Measurements from ENCODE around the gene RNASE8.

The RNASE8 gene

GRCh38 chr14:21078726-21079125 is 21.1 kb downstream of the RNASE8 start:
- ChIA-PET POLR2A (interaction anchor here (1.3 kb wide), 1 partner anchor 10 kb away, joined by 3 read pairs; no protein-coding TSS in a partner anchor), CTCF (interaction anchor here (2.7 kb wide), 1 partner anchor 13 kb away, joined by 10 read pairs; no protein-coding TSS in a partner anchor)
- TF ChIP-seq CTBP1 (IDR thresholded peaks at IDR 0.05; ENCODE audit: borderline replicate concordance), result no peak
- no peak for TF ChIP-seq FOXA1 (IDR thresholded peaks at IDR 0.05)
- TF ChIP-seq L3MBTL2 (conservative IDR thresholded peaks at IDR 0.05), result no peak
- TF ChIP-seq FOXM1 (IDR thresholded peaks at IDR 0.05; ENCODE audit: borderline replicate concordance), result no peak
- no peak for TF ChIP-seq ARNT (IDR thresholded peaks at IDR 0.05)
- no peak for DNase-seq (ENCODE audit: extremely low spot score)

GRCh38 chr14:21081521-21082142 is 24.0 kb downstream of the RNASE8 start:
- TF ChIP-seq ARNT (IDR thresholded peaks at IDR 0.05), result no peak
- no peak for TF ChIP-seq FOXA1 (IDR thresholded peaks at IDR 0.05)
- TF ChIP-seq BHLHE40 (IDR thresholded peaks at IDR 0.05; ENCODE audit: borderline replicate concordance), result no peak
- no peak for TF ChIP-seq CTBP1 (IDR thresholded peaks at IDR 0.05; ENCODE audit: borderline replicate concordance)
- POLR2A ChIA-PET, result interaction anchor here (1.5 kb wide), 1 partner anchor 10 kb away, joined by 10 read pairs; no protein-coding TSS in a partner anchor
- DNase-seq (ENCODE audit: extremely low spot score), result no peak
- CTCF ChIA-PET, result no interaction called here

GRCh38 chr14:21083565-21084325 is 26.1 kb downstream of the RNASE8 start:
- DNase-seq (ENCODE audit: extremely low spot score), result no peak
- ChIA-PET POLR2A (interaction anchor here (0.6 to 6.3 kb wide), 2 partner anchors 12 to 25 kb away, joined by 5 to 37 read pairs; partner anchors contain the start of gene ARHGEF40), CTCF (interaction anchor here (1.3 kb wide), 1 partner anchor 9 kb away, joined by 5 read pairs; no protein-coding TSS in a partner anchor)
- TF ChIP-seq FOXK2 (IDR thresholded peaks at IDR 0.05), result no peak
- TF ChIP-seq CTBP1 (IDR thresholded peaks at IDR 0.05; ENCODE audit: borderline replicate concordance), result no peak
- no peak for TF ChIP-seq ARNT (IDR thresholded peaks at IDR 0.05)

GRCh38 chr14:21084396-21084795 is 26.8 kb downstream of the RNASE8 start:
- ChIA-PET POLR2A (interaction anchor here (6.3 kb wide), 1 partner anchor 13 kb away, joined by 37 read pairs; the partner anchor contains the start of gene ARHGEF40), CTCF (interaction anchor here (1.3 kb wide), 1 partner anchor 8 kb away, joined by 5 read pairs; no protein-coding TSS in a partner anchor)
- no peak for DNase-seq (ENCODE audit: extremely low spot score)
- TF ChIP-seq ZNF384 (IDR thresholded peaks at IDR 0.05), result no peak
- no peak for TF ChIP-seq FOXM1 (IDR thresholded peaks at IDR 0.05; ENCODE audit: borderline replicate concordance)
- TF ChIP-seq FOXK2 (IDR thresholded peaks at IDR 0.05), result no peak
- no peak for TF ChIP-seq CTBP1 (IDR thresholded peaks at IDR 0.05; ENCODE audit: borderline replicate concordance)

GRCh38 chr14:21084998-21085853 is 27.6 kb downstream of the RNASE8 start:
- no peak for TF ChIP-seq ELF4 (IDR thresholded peaks at IDR 0.05)
- no peak for TF ChIP-seq ARNT (IDR thresholded peaks at IDR 0.05)
- TF ChIP-seq BHLHE40 (IDR thresholded peaks at IDR 0.05; ENCODE audit: borderline replicate concordance), result no peak
- no peak for TF ChIP-seq LEF1 (IDR thresholded peaks at IDR 0.05; ENCODE audit: borderline replicate concordance)
- TF ChIP-seq FOXK2 (IDR thresholded peaks at IDR 0.05), result no peak
- no peak for TF ChIP-seq FOXA1 (IDR thresholded peaks at IDR 0.05)
- TF ChIP-seq HDGF (IDR thresholded peaks at IDR 0.05; ENCODE audit: borderline replicate concordance), result no peak
- TF ChIP-seq SP1 (IDR thresholded peaks at IDR 0.05), result no peak
- no peak for TF ChIP-seq NFRKB (IDR thresholded peaks at IDR 0.05)
- TF ChIP-seq TARDBP (IDR thresholded peaks at IDR 0.05), result no peak
- no peak for TF ChIP-seq ZNF384 (IDR thresholded peaks at IDR 0.05)
- TF ChIP-seq CTBP1 (IDR thresholded peaks at IDR 0.05; ENCODE audit: borderline replicate concordance), result no peak
- no peak for TF ChIP-seq FOXM1 (IDR thresholded peaks at IDR 0.05; ENCODE audit: borderline replicate concordance)
- TF ChIP-seq SUZ12 (IDR thresholded peaks at IDR 0.05), result no peak
- TF ChIP-seq L3MBTL2 (conservative IDR thresholded peaks at IDR 0.05), result no peak
- TF ChIP-seq PKNOX1 (IDR thresholded peaks at IDR 0.05), result no peak
- no peak for DNase-seq (ENCODE audit: extremely low spot score)
- CTCF ChIA-PET, result interaction anchor here (1.1 kb wide), 1 partner anchor 20 kb away, joined by 5 read pairs; no protein-coding TSS in a partner anchor
- POLR2A ChIA-PET, result interaction anchor here (6.3 kb wide), 1 partner anchor 14 kb away, joined by 37 read pairs; the partner anchor contains the start of gene ARHGEF40

GRCh38 chr14:21086908-21087293 is 29.3 kb downstream of the RNASE8 start:
- no peak for TF ChIP-seq FOXK2 (IDR thresholded peaks at IDR 0.05)
- no peak for TF ChIP-seq SP1 (IDR thresholded peaks at IDR 0.05)
- TF ChIP-seq L3MBTL2 (conservative IDR thresholded peaks at IDR 0.05), result no peak
- no peak for TF ChIP-seq BHLHE40 (IDR thresholded peaks at IDR 0.05; ENCODE audit: borderline replicate concordance)
- no peak for TF ChIP-seq ZNF384 (IDR thresholded peaks at IDR 0.05)
- POLR2A ChIA-PET, result interaction anchor here (1.3 to 6.3 kb wide), 2 partner anchors 16 to 18 kb away, joined by 4 to 37 read pairs; partner anchors contain the start of gene ARHGEF40
- no peak for DNase-seq (ENCODE audit: extremely low spot score)
- CTCF ChIA-PET, result interaction anchor here (0.6 to 2.0 kb wide), 7 partner anchors 16 to 71 kb away, joined by 3 to 10 read pairs (median 3); partner anchors contain the start of gene ARHGEF40
